Endodermal cell (in vitro differentiated cells): ENCODE data around the gene TLCD3B. TPM values are rescaled to one million over a fixed set of nuclear protein-coding genes. Genes with fewer than 3 reads are reported as not detected.

Experiments used
- DNase-seq: peaks from one replicate; pipeline ENCODE4 v3.0.0-alpha.2; 2017
- H3K27ac ChIP-seq: 2 replicates; pipeline ENCODE4 v1.5.1; 2013; ENCODE audit warnings: mild to moderate bottlenecking, low read depth, low read length, moderate library complexity
- H3K27me3 ChIP-seq: 2 replicates; pipeline ENCODE4 v1.6.1; 2013; ENCODE audit warnings: mild to moderate bottlenecking, low read length, moderate library complexity; ENCODE audit not compliant: insufficient read depth, control insufficient read depth, poor library complexity, severe bottlenecking
- H3K36me3 ChIP-seq: 2 replicates; pipeline ENCODE4 v1.7.0; 2013; ENCODE audit warnings: mild to moderate bottlenecking, low read length, moderate library complexity; ENCODE audit not compliant: control insufficient read depth, insufficient read depth
- H3K4me1 ChIP-seq: one replicate; pipeline ENCODE4 v1.7.0; 2013; ENCODE audit warnings: low read length; ENCODE audit not compliant: control insufficient read depth, insufficient read depth
- H3K4me3 ChIP-seq: 2 replicates; pipeline ENCODE4 v1.5.1; 2013; ENCODE audit warnings: mild to moderate bottlenecking, low read length, moderate library complexity
- H3K9ac ChIP-seq: 2 replicates; pipeline ENCODE4 v1.6.1; 2013; ENCODE audit warnings: mild to moderate bottlenecking, low read length, moderate library complexity; ENCODE audit not compliant: poor library complexity, severe bottlenecking; ENCODE audit errors: extremely low read depth
- H3K9me3 ChIP-seq: 2 replicates; pipeline ENCODE4 v1.6.1; 2013; ENCODE audit warnings: mild to moderate bottlenecking, low read length, moderate library complexity; ENCODE audit not compliant: control insufficient read depth
- H3K27ac Mint-ChIP-seq: 2 replicates; pipeline ENCODE4 v1.8.0; 2020; ENCODE audit warnings: mixed read lengths
- H3K27me3 Mint-ChIP-seq: 2 replicates; pipeline ENCODE4 v1.8.0; 2021; ENCODE audit warnings: mild to moderate bottlenecking, mixed read lengths; ENCODE audit not compliant: insufficient read depth
- H3K36me3 Mint-ChIP-seq: 2 replicates; pipeline ENCODE4 v1.8.0; 2020; ENCODE audit warnings: low read depth, mixed read lengths
- H3K4me1 Mint-ChIP-seq: 2 replicates; pipeline ENCODE4 v1.8.0; 2020; ENCODE audit warnings: mixed read lengths
- H3K4me3 Mint-ChIP-seq: 2 replicates; pipeline ENCODE4 v1.8.0; 2020; ENCODE audit warnings: mild to moderate bottlenecking, moderate library complexity, mixed read lengths
- H3K9me3 Mint-ChIP-seq: 2 replicates; pipeline ENCODE4 v1.8.0; 2020; ENCODE audit warnings: mild to moderate bottlenecking, mixed read lengths
- WGBS, 2 experiments: methylation state at CpG; one replicate each; pipeline versions ENCODE4 v1.1.5 to v1.1.7; 2013; ENCODE audit warnings: missing lambda C conversion rate in 2 of 2, mixed read lengths in 1 of 2; ENCODE audit not compliant: insufficient coverage in 1 of 2, insufficient read length in 1 of 2; 5-methylcytosine and 5-hydroxymethylcytosine counted together
- total RNA-seq, 2 donors: library from RNA; stranded (reverse); fragmentation: NEBNext Ultra II Directional in 1 of 2; extraction: Animal tissue kit (Norgen Biotek cat#: 25700) in 1 of 2; gene quantifications; 2 replicates in 1 of 2; 3 replicates in 1 of 2; pipeline ENCODE4 v1.2.1, GENCODE V29; 2021
- TF ChIP-seq, protein P1 (sequence below): fragments of 200-600 bp; sonication (generic); conservative IDR thresholded peaks from 2 replicates; pipeline ENCODE4 v1.5.0; 2021; ENCODE audit warnings: antibody characterized with exemption, mild to moderate bottlenecking

Gene TLCD3B
- total RNA-seq, 2 donors from 2014 or later = 3.3 to 3.5 TPM

- no peak for DNase-seq
- Mint-ChIP-seq H3K9me3 (no peaks in the 10 kb centered on the region), H3K4me3 (no peak overlapping the region), H3K4me1 (peaks cover 4% of the 10 kb centered on the region), H3K27ac (no peak overlapping the region), H3K27me3 (peaks cover 14% of the 10 kb centered on the region), H3K36me3 (no peaks in the 10 kb centered on the region)
- Histone ChIP-seq H3K4me3 (no peak overlapping the region), H3K9ac (no peak overlapping the region), H3K4me1 (no peaks in the 10 kb centered on the region), H3K9me3 (no peaks in the 10 kb centered on the region), H3K36me3 (no peaks in the 10 kb centered on the region), H3K27me3 (no peaks in the 10 kb centered on the region), H3K27ac (no peak overlapping the region)
- 96 to 98% methylated on average over 8 of the region's 8 CpGs for WGBS, 2 experiments
- TF ChIP-seq, protein P1, sequence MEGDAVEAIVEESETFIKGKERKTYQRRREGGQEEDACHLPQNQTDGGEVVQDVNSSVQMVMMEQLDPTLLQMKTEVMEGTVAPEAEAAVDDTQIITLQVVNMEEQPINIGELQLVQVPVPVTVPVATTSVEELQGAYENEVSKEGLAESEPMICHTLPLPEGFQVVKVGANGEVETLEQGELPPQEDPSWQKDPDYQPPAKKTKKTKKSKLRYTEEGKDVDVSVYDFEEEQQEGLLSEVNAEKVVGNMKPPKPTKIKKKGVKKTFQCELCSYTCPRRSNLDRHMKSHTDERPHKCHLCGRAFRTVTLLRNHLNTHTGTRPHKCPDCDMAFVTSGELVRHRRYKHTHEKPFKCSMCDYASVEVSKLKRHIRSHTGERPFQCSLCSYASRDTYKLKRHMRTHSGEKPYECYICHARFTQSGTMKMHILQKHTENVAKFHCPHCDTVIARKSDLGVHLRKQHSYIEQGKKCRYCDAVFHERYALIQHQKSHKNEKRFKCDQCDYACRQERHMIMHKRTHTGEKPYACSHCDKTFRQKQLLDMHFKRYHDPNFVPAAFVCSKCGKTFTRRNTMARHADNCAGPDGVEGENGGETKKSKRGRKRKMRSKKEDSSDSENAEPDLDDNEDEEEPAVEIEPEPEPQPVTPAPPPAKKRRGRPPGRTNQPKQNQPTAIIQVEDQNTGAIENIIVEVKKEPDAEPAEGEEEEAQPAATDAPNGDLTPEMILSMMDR = no peak
Observed at GRCh38 chr16:30049871-30050270, 18.8 kb upstream of the TLCD3B start.

DNA sequence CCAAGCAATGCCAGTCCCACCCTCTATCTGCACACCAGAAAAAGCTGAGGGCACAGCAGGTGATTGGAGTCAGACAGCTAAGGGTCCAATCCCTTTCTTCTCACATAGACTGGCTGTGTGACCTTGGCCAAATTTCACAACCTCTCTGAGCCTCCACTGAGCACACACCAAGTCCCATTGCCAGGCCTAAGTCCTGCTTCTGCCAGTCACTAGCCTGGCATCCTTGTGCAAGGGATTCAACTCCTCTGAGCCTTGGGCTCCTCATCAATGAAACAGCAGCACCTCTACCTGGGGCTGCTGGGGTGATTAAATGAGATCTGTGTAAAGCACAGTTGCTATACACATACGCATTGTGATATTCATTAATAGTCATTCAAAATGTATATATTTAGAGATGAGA is 15.5 kb upstream of the TLCD3B start:
- Histone ChIP-seq H3K4me3 (no peak overlapping the region), H3K36me3 (no peaks in the 10 kb centered on the region), H3K27ac (no peak overlapping the region), H3K9ac (no peak overlapping the region), H3K4me1 (no peaks in the 10 kb centered on the region), H3K27me3 (no peaks in the 10 kb centered on the region), H3K9me3 (no peaks in the 10 kb centered on the region)
- H3K27me3 Mint-ChIP-seq = peaks cover 8% of the 10 kb centered on the region
- H3K4me1 Mint-ChIP-seq = no peaks in the 10 kb centered on the region
- H3K9me3 Mint-ChIP-seq = no peaks in the 10 kb centered on the region
- no peak overlapping the region for H3K27ac Mint-ChIP-seq
- WGBS, 2 experiments = 100% methylated on average over 1 of the region's 1 CpG; no CpG with 5 or more reads in 1 of the 2 experiments
- no peak overlapping the region for H3K4me3 Mint-ChIP-seq
- H3K36me3 Mint-ChIP-seq = no peaks in the 10 kb centered on the region
- TF ChIP-seq, protein P1 = no peak
- DNase-seq = no peak

- WGBS, 2 experiments = 88 to 93% methylated on average over 7 to 8 of the region's 8 CpGs
- no peaks in the 10 kb centered on the region for H3K36me3 Mint-ChIP-seq
Observed at GRCh38 chr16:30046178-30046577, 15.1 kb upstream of the TLCD3B start.

More at GRCh38 chr16:30046178-30046577, 15.1 kb upstream of the TLCD3B start:
- Mint-ChIP-seq H3K27ac (no peak overlapping the region), H3K9me3 (no peaks in the 10 kb centered on the region), H3K27me3 (peaks cover 7% of the 10 kb centered on the region), H3K4me1 (no peaks in the 10 kb centered on the region), H3K4me3 (no peak overlapping the region)
- Histone ChIP-seq H3K9ac (no peak overlapping the region), H3K4me3 (no peak overlapping the region), H3K4me1 (no peaks in the 10 kb centered on the region), H3K9me3 (no peaks in the 10 kb centered on the region), H3K36me3 (no peaks in the 10 kb centered on the region), H3K27ac (no peak overlapping the region), H3K27me3 (no peaks in the 10 kb centered on the region)
- no peak for DNase-seq
- TF ChIP-seq, protein P1 = no peak
